Measurements from ENCODE around the gene PARP9.

Gene PARP9

GRCh38 chr3:122564155-122564912 lies at the start of gene PARP9, which contains the start of gene DTX3L:
Gene PARP9, minus strand, starts transcription at chr3:122564300. Its CDS starts 4,680 bp downstream, at chr3:122559620.
Gene DTX3L, plus strand, starts transcription at chr3:122564338. Its CDS starts 89 bp downstream, at chr3:122564427.
- DNase-seq (ENCODE audit: low spot score) = peak; percentile 95

DNA sequence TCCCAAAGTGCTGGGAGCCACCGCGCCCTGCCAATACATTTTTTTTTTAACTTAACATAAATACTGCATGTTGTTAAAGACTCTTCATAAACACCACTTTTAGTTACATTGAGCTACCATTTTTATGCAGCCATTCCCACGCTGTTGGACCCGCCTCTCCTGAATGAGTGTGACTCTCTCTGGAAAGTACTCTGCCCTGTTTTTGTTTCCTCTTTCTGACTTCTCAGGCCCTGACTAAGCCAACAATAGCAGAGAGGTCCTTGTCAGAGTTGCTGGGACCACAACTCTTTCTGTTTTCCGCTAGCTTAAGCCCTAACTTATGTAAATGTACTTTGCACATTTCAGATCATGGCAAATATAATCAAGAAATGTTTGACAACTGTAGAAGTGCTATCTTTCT lies 48.6 kb upstream of the PARP9 start:
- no peak for DNase-seq (ENCODE audit: low spot score)

DNA sequence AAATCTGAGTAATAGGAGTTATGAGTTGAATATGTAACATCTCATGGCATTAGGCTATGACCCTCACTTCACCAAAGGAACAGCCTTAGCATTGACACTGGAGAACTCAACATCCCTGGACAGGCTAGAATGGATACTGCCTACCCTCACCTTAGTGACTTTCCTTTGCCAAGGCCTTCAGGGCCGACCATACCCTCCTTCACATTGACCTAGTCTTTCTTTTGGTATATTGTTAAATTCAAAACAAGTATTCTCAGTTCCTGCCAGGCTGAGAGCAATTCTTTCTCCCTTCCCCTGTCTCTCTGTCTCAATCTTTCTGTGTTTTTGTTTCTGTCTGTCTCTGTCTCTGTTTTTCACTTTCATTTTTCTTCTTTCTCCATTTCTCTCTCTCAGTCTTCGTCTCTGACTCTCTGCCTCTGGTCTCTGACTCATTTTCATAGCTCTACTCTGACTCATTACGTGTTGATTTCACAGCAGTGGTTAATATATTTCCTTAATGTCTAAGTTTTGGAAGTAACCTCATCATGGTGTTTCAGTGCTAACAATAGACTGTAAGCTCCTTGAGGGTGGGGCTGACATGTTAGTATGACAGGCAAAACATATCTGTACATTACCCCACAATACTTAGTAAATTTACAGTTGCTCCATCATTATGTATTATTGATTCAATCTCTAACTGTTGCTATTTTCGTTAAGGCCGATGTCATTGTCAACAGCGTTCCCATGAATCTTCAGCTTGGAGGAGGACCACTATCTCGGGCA lies 45.9 kb upstream of the PARP9 start:
- DNase-seq (ENCODE audit: low spot score) = peak; percentile 81

GRCh38 chr3:122608916-122609315 lies 44.8 kb upstream of the PARP9 start:
- no peak for DNase-seq (ENCODE audit: low spot score)

- DNase-seq (ENCODE audit: low spot score) = no peak
Measured at GRCh38 chr3:122606330-122606729, 42.2 kb upstream of the PARP9 start.

DNA sequence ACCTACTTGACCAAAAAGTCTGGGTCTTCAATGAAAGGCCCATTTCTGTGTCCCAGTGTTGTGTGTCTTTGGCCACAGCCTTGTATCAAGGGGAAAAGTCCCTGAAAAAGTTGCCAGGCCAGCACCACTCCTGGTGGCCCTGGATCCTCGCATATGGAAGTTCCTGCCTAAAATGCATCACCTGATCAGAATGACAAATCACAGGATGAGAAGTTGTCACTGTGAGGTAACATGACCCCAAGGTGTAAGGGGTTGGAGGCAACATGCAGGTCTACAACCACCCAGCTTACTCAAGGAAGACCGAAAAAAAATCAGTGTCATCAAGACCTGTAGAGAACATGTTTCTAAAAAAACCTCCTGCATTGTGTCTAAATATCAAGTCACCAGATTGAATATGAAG lies 39.0 kb upstream of the PARP9 start:
- no peak for DNase-seq (ENCODE audit: low spot score)

GRCh38 chr3:122602011-122602710 lies 38.1 kb upstream of the PARP9 start:
- DNase-seq (ENCODE audit: low spot score) = no peak

GRCh38 chr3:122598556-122598955 lies 34.5 kb upstream of the PARP9 start:
- no peak for DNase-seq (ENCODE audit: low spot score)

GRCh38 chr3:122598151-122598550 lies 34.1 kb upstream of the PARP9 start:
- DNase-seq (ENCODE audit: low spot score) = no peak

DNA sequence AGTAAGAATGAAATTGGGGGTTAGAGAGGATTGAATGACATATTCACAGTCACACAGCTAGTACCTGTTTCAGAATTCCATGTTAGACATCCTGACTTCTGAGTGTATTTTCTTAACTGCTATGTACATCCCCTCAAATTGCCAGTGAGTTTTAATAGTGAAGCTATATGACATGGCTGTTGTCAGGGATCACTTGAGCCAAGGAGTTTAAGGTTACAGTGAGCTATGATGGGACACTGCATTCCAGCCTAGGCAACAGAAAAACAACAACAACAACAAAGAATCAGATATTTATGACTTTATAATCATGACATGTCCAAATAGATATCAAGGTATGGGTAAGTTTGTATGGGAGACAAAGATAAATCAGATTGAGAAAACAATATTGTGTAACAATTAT lies 29.9 kb upstream of the PARP9 start:
- DNase-seq (ENCODE audit: low spot score) = no peak

GRCh38 chr3:122590610-122591009 lies 26.5 kb upstream of the PARP9 start:
- no peak for DNase-seq (ENCODE audit: low spot score)

GRCh38 chr3:122589297-122589696 lies 25.2 kb upstream of the PARP9 start:
- no peak for DNase-seq (ENCODE audit: low spot score)

- DNase-seq (ENCODE audit: low spot score) = no peak
Measured at GRCh38 chr3:122587572-122587971, 23.5 kb upstream of the PARP9 start.

- DNase-seq (ENCODE audit: low spot score) = no peak
Measured at GRCh38 chr3:122586773-122587485, 22.8 kb upstream of the PARP9 start.

- DNase-seq (ENCODE audit: low spot score) = no peak
Measured at GRCh38 chr3:122586098-122586497, 22.0 kb upstream of the PARP9 start.

- no peak for DNase-seq (ENCODE audit: low spot score)
Measured at GRCh38 chr3:122582390-122582789, 18.3 kb upstream of the PARP9 start.

GRCh38 chr3:122581622-122582021 lies 17.5 kb upstream of the PARP9 start:
- no peak for DNase-seq (ENCODE audit: low spot score)

DNA sequence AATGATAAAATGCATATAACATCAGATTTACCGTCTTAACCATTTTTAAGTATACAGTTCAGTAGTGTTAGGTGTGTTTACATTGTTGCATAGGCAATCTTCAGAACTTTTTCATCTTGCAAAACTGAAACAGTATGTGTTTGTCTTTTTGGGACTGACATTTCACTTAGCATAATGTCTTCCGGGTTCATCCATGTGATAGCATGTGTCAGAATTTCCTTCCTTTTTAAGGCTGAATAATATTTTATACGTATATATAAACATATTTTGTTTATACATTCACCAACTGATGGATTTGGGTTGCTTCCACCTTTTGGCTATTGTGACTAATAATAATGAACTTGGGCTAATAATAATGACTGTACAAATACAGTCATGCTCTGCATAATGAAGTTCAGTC lies 16.4 kb upstream of the PARP9 start:
- DNase-seq (ENCODE audit: low spot score) = no peak

DNA sequence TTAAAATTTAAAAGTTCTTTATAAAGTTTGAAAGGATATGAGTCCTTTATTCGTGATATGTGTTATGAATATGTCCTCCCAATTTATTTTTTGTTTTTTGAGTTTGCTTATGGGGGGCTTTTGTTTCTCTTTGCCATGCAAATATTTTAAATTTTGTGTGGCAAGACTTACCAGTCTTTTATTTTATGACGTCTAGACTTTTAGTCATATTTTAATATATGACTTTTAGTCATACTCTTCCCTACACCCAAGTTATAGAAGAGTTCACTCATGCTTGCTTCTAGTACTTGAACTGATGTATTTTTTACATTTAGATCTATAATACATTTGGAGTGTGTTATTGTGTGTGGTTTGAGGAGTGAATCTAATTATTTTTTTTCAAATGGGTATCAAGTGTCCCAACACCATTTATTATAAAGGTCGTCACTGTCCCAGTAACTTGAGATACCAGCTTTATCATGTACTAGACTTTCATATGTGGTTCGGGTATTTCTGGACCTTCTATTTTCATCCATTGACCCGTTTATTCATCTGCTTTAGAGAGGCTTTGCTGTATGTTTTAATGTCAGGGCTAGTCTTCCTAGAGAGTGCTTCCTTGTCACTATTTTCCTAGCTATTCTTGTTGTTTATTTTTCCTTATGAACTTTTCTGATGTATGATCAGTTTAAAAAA lies 14.1 kb upstream of the PARP9 start:
- no peak for DNase-seq (ENCODE audit: low spot score)

GRCh38 chr3:122577409-122578031 lies 13.4 kb upstream of the PARP9 start, which contains the start of gene PARP15:
Gene PARP15, plus strand, starts transcription at chr3:122577650. Its CDS starts 18 bp downstream, at chr3:122577668.
- DNase-seq (ENCODE audit: low spot score) = peak; percentile 54
